HUES6 (cell line): ENCODE measurements around the gene CDC27.
"Not testable (repeated sequence)": the region's sequence is repeated elsewhere in the genome, so short reads cannot be mapped to it uniquely, and the experiment has no call there.

Source experiments
- H3K27ac ChIP-seq: 2 replicates; pipeline ENCODE4 v1.7.0; 2013; ENCODE audit warnings: low read depth, mild to moderate bottlenecking, low read length, inconsistent platforms
- H3K27me3 ChIP-seq: 2 replicates; pipeline ENCODE4 v1.6.1; 2013; ENCODE audit warnings: low read length; ENCODE audit not compliant: control insufficient read depth, insufficient read depth
- H3K36me3 ChIP-seq: 2 replicates; pipeline ENCODE4 v1.6.1; 2013; ENCODE audit warnings: low read length; ENCODE audit not compliant: control insufficient read depth, insufficient read depth
- H3K4me1 ChIP-seq: 2 replicates; pipeline ENCODE4 v1.6.1; 2013; ENCODE audit warnings: low read length; ENCODE audit not compliant: control insufficient read depth, insufficient read depth
- H3K4me3 ChIP-seq: 2 replicates; pipeline ENCODE4 v1.5.1; 2013; ENCODE audit warnings: low read depth, low read length
- H3K9ac ChIP-seq: one replicate; pipeline ENCODE4 v1.6.1; 2013; ENCODE audit warnings: mild to moderate bottlenecking, low read length
- H3K9me3 ChIP-seq: 2 replicates; pipeline ENCODE4 v1.6.1; 2013; ENCODE audit warnings: low read depth, low read length; ENCODE audit not compliant: control insufficient read depth, insufficient read depth

CDC27 gene

GRCh38 chr17:47099451-47099986, 89.6 kb downstream of the CDC27 start:
- Histone ChIP-seq H3K36me3 (no peaks in the 10 kb centered on the region), H3K9ac (peak overlapping the region; percentile 68), H3K4me1 (0 out of 2 replicates have a peak, but pooled peaks cover 3% of the 10 kb centered on the region), H3K4me3 (peak overlapping the region; percentile 91), H3K27ac (no peak overlapping the region), H3K9me3 (peaks cover 3% of the 10 kb centered on the region; the same call in 1 of the 2 replicates), H3K27me3 (no peaks in the 10 kb centered on the region)

GRCh38 chr17:47096343-47096742, 92.8 kb downstream of the CDC27 start:
- 0 out of 2 replicates have a peak, but pooled peaks cover 3% of the 10 kb centered on the region for H3K4me1 ChIP-seq
- H3K27ac ChIP-seq: no peak overlapping the region
- no peaks in the 10 kb centered on the region for H3K27me3 ChIP-seq
- no peaks in the 10 kb centered on the region for H3K9me3 ChIP-seq
- no peak overlapping the region for H3K9ac ChIP-seq
- no peaks in the 10 kb centered on the region for H3K36me3 ChIP-seq
- H3K4me3 ChIP-seq: no peak overlapping the region

- H3K4me1 ChIP-seq: 0 out of 2 replicates have a peak, but pooled peaks cover 3% of the 10 kb centered on the region
- H3K36me3 ChIP-seq: no peaks in the 10 kb centered on the region
- no peak overlapping the region for H3K4me3 ChIP-seq
- no peaks in the 10 kb centered on the region for H3K27me3 ChIP-seq
- H3K27ac ChIP-seq: no peak overlapping the region
- H3K9ac ChIP-seq: no peak overlapping the region
- H3K9me3 ChIP-seq: no peaks in the 10 kb centered on the region
Measured at GRCh38 chr17:47095268-47095667, 93.8 kb downstream of the CDC27 start.

- Histone ChIP-seq H3K36me3 (no peaks in the 10 kb centered on the region), H3K9ac (no peak overlapping the region), H3K4me3 (no peak overlapping the region), H3K27me3 (no peaks in the 10 kb centered on the region), H3K9me3 (no peaks in the 10 kb centered on the region), H3K4me1 (no peaks in the 10 kb centered on the region), H3K27ac (no peak overlapping the region)
Measured at GRCh38 chr17:47087093-47087492, 102.0 kb downstream of the CDC27 start.

DNA sequence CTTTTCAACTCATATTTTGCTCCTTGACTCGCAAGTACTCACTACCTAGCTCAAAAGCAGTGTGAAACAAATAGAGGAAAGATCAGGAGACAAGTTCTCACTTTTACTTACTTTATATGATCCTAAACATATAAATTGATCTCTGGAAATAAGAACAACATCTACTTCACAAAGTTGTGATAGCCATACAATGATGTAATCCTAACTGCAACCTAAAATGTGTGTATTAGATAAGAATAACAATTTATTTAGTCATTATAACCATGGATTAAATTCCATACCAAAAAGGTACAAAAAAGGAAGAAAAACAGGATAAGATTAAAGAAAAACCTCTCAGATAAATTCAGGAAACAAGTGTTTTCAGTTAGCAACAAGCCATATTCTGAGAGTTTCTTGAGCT, 103.4 kb downstream of the CDC27 start:
- Histone ChIP-seq H3K36me3 (0 out of 2 replicates have a peak, but pooled peaks cover 3% of the 10 kb centered on the region), H3K4me1 (no peaks in the 10 kb centered on the region), H3K9ac (no peak overlapping the region), H3K9me3 (no peaks in the 10 kb centered on the region), H3K27me3 (no peaks in the 10 kb centered on the region), H3K27ac (no peak overlapping the region), H3K4me3 (no peak overlapping the region)

DNA sequence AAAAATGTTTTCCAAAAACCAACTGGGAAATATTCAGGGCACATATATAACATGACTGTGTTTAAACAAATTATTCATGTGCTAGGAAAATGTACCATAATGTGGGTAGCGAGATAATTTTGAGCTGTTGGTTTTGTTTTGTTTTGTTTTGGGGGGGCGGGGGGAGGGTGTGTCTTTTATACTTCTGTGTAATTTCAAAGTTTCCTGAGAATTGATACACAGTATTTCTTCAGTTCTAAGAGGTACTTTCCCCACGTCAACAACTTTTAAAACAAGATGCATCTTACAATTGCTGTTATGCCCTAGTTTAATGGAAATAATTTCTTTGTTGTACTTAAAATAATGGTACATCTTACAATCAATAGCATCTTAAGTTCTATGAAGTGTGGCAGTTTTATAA, 110.3 kb downstream of the CDC27 start:
- Histone ChIP-seq H3K27me3 (no peaks in the 10 kb centered on the region), H3K4me1 (no peaks in the 10 kb centered on the region), H3K36me3 (0 out of 2 replicates have a peak, but pooled peaks cover 3% of the 10 kb centered on the region), H3K9ac (no peak overlapping the region), H3K9me3 (no peaks in the 10 kb centered on the region), H3K4me3 (no peak overlapping the region), H3K27ac (no peak overlapping the region)

DNA sequence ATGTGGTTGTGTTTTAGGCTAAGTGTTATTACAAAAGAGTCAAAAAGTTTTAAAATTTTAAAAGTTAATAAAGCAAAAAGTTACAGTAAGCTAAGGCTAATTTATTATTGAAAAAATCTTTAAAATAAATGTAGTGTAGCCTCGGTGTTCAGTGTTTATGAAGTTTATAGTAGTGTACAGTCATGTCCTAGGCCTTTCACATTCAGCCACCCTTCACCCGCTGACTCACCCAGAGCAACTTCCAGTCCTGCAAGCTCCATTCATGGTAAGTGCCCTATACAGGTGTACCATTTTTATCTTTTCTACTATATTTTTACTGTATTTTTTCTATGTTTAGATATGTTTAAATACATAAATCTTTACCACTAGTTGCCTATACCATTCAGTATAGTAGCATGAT, 111.5 kb downstream of the CDC27 start:
- no peak overlapping the region for H3K9ac ChIP-seq
- no peaks in the 10 kb centered on the region for H3K9me3 ChIP-seq
- H3K27me3 ChIP-seq: no peaks in the 10 kb centered on the region
- H3K36me3 ChIP-seq: 0 out of 2 replicates have a peak, but pooled peaks cover 3% of the 10 kb centered on the region
- H3K4me1 ChIP-seq: no peaks in the 10 kb centered on the region
- no peak overlapping the region for H3K27ac ChIP-seq
- H3K4me3 ChIP-seq: no peak overlapping the region

DNA sequence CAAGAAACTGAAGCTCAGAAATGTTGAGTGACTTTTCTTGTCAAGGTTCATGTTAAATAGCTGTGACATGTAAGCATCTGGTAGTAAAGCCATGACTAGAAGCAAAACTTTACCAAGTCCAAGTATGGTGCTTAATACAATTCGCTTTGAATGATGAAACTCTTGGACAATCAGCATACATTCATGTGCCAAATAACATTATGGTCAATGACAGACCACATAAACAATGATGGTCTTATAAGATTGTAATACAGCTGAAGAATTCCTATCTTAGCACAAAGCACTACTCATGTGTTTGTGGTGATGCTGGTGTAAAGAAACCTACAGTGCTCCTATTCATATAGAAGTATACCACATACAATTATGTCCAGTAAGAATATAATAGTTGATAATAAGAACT, 112.9 kb downstream of the CDC27 start:
- H3K4me3 ChIP-seq: no peak overlapping the region
- H3K9me3 ChIP-seq: no peaks in the 10 kb centered on the region
- H3K27me3 ChIP-seq: no peaks in the 10 kb centered on the region
- no peaks in the 10 kb centered on the region for H3K4me1 ChIP-seq
- H3K36me3 ChIP-seq: no peaks in the 10 kb centered on the region
- H3K27ac ChIP-seq: no peak overlapping the region
- no peak overlapping the region for H3K9ac ChIP-seq

DNA sequence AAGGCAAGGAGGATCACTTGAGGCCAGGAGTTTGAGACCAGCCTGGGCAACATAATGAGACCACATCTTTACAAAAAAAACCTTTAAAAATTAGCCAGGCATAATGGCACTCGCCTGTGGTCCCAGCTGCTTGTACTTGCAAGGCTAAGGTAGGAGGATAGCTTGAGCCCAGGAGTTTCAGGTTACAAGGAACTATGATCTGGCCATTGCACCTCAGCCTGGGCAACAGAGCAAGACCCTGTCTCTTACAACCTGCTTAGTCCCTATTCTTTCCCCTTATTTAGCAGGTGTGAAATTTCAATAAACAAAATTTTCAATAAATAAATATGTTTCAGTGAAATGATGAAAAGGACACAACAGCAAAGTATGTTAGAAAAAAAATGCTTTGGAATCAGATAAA, 114.7 kb downstream of the CDC27 start:
- H3K27ac ChIP-seq, H3K9ac ChIP-seq, H3K4me3 ChIP-seq, H3K4me1 ChIP-seq, H3K27me3 ChIP-seq, H3K9me3 ChIP-seq, H3K36me3 ChIP-seq: not testable (repeated sequence)

DNA sequence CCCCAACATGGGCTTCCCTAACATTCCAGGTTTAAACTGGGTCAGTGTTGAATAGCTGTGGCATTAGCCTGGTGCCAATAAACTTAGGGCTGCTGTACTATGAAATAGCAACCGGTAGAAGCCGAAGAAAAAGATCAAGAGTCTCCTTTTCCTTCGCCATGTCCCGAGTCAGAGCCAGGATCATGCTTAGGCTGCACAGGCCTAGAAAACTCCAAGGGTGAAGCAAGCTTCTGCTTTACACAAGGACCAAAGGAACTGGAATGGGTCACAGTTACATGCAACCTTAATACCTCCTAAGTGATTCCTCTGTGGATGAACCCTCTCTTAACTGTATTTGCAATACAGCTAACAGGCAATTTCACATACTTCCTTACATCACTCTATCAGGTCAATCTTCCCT, 115.5 kb downstream of the CDC27 start:
- not testable (repeated sequence) for H3K9me3 ChIP-seq, H3K4me3 ChIP-seq, H3K36me3 ChIP-seq, H3K9ac ChIP-seq, H3K4me1 ChIP-seq, H3K27ac ChIP-seq, H3K27me3 ChIP-seq

DNA sequence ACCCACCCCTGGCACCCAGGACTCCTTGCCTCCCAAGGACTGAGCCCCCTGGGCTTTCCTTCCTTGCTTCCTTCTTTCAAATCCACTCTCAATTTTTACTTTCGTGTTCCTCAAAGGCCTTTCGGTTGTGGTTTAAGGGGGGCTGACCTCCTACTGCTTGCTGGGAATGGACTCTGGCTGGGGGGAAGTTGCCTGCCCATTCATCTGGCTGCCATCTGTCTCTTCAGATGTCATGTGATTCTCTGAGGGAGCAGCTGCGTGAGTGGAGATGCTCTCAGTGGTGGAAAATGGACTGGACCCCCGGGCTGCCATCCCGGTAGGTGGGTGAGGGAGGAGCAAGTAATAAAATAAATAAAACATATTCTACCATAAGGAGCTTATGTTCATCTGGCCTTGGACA, 116.2 kb downstream of the CDC27 start:
- no peak overlapping the region for H3K27ac ChIP-seq
- H3K9ac ChIP-seq: no peak overlapping the region

GRCh38 chr17:47071171-47071570, 117.9 kb downstream of the CDC27 start:
- not testable (repeated sequence) for H3K4me3 ChIP-seq, H3K36me3 ChIP-seq, H3K4me1 ChIP-seq, H3K9me3 ChIP-seq, H3K27ac ChIP-seq, H3K27me3 ChIP-seq, H3K9ac ChIP-seq

More for the DNA sequence above, 116.2 kb downstream of the CDC27 start:
- Histone ChIP-seq H3K4me1 (no peaks in the 10 kb centered on the region), H3K36me3 (no peaks in the 10 kb centered on the region), H3K27me3 (no peaks in the 10 kb centered on the region), H3K4me3 (no peak overlapping the region), H3K9me3 (no peaks in the 10 kb centered on the region)
